Liver (tissue), 9 donors: ENCODE data around the gene NRG2. TPM values are rescaled to one million over a fixed set of nuclear protein-coding genes. Genes with fewer than 3 reads are reported as not detected.

Source experiments
- DNase-seq: peaks from one replicate; pipeline ENCODE4 v3.0.0-alpha.2; 2017; ENCODE audit warnings: low spot score
- H3K27ac ChIP-seq, 2 donors: one replicate each; pipeline ENCODE4 v1.7.0; 2013; ENCODE audit warnings: inconsistent platforms in 2 of 2, low read length in 2 of 2, control low read depth in 1 of 2, low read depth in 1 of 2, mild to moderate bottlenecking in 1 of 2
- H3K27me3 ChIP-seq, 4 donors: one replicate each; pipeline versions ENCODE4 v1.6.1 to v1.7.0; 2013; ENCODE audit warnings: low read length in 3 of 4, inconsistent platforms in 1 of 4, mild to moderate bottlenecking in 1 of 4, moderate library complexity in 1 of 4; ENCODE audit not compliant: control insufficient read depth in 4 of 4, insufficient read depth in 4 of 4
- H3K36me3 ChIP-seq, 4 donors: one replicate each; pipeline versions ENCODE4 v1.6.1 to v1.7.0; 2013; ENCODE audit warnings: low read length in 3 of 4, mild to moderate bottlenecking in 3 of 4, low read depth in 1 of 4, moderate library complexity in 1 of 4; ENCODE audit not compliant: control insufficient read depth in 4 of 4, insufficient read depth in 3 of 4
- H3K4me1 ChIP-seq, 4 donors: one replicate each; pipeline versions ENCODE4 v1.6.1 to v1.7.0; 2013; ENCODE audit warnings: low read length in 3 of 4, mild to moderate bottlenecking in 3 of 4, moderate library complexity in 1 of 4; ENCODE audit not compliant: control insufficient read depth in 4 of 4, insufficient read depth in 4 of 4
- H3K4me3 ChIP-seq, 3 donors: one replicate each; pipeline versions ENCODE4 v1.6.1 to v1.7.0; 2013; ENCODE audit warnings: low read length in 3 of 3, control low read depth in 1 of 3, low read depth in 1 of 3, mild to moderate bottlenecking in 1 of 3
- H3K9ac ChIP-seq, 2 donors: one replicate each; pipeline ENCODE4 v1.7.0; 2013; ENCODE audit warnings: low read length in 2 of 2, mild to moderate bottlenecking in 2 of 2, moderate library complexity in 2 of 2, control low read depth in 1 of 2, low read depth in 1 of 2
- H3K9me3 ChIP-seq, 4 donors: one replicate each; pipeline versions ENCODE4 v1.6.1 to v1.7.0; 2013; ENCODE audit warnings: low read length in 3 of 4; ENCODE audit not compliant: control insufficient read depth in 4 of 4
- FOXA2 ChIP-seq: IDR thresholded peaks from 2 replicates; pipeline ENCODE4 v1.6.1; 2016; ENCODE audit warnings: antibody characterized with exemption
- GABPA ChIP-seq, 2 donors: IDR thresholded peaks in 1 of 2; conservative IDR thresholded peaks in 1 of 2; 2 replicates each; pipeline ENCODE4 v1.6.1; 2016; ENCODE audit warnings: antibody characterized with exemption in 2 of 2, mild to moderate bottlenecking in 1 of 2, moderate library complexity in 1 of 2
- HNF4A ChIP-seq, 2 donors: conservative IDR thresholded peaks; 2 replicates each; pipeline ENCODE4 v1.6.1; 2016; ENCODE audit warnings: antibody characterized with exemption in 2 of 2, mild to moderate bottlenecking in 2 of 2
- HNF4G ChIP-seq: IDR thresholded peaks from 2 replicates; pipeline ENCODE4 v1.6.1; 2016; ENCODE audit warnings: antibody characterized with exemption
- JUND ChIP-seq, 2 donors: IDR thresholded peaks; 2 replicates each; pipeline ENCODE4 v1.6.1; 2016; ENCODE audit warnings: antibody characterized with exemption in 2 of 2
- NR2F2 ChIP-seq: IDR thresholded peaks from 2 replicates; pipeline ENCODE4 v1.6.1; 2016; ENCODE audit warnings: antibody characterized with exemption
- RAD21 ChIP-seq, 2 donors: IDR thresholded peaks; 2 replicates each; pipeline ENCODE4 v1.6.1; 2016; ENCODE audit warnings: antibody characterized with exemption in 2 of 2, mild to moderate bottlenecking in 2 of 2
- RXRA ChIP-seq, 2 donors: IDR thresholded peaks; 2 replicates each; pipeline ENCODE4 v1.6.1; 2017 to 2018; ENCODE audit warnings: antibody characterized with exemption in 2 of 2, mild to moderate bottlenecking in 1 of 2
- SP1 ChIP-seq: IDR thresholded peaks from 2 replicates; pipeline ENCODE4 v1.6.1; 2018; ENCODE audit warnings: antibody characterized with exemption, mild to moderate bottlenecking
- TAF1 ChIP-seq: conservative IDR thresholded peaks from 2 replicates; pipeline ENCODE4 v1.6.1; 2016; ENCODE audit warnings: antibody characterized with exemption, mild to moderate bottlenecking
- YY1 ChIP-seq: IDR thresholded peaks from 2 replicates; pipeline ENCODE4 v1.6.1; 2016; ENCODE audit warnings: antibody characterized with exemption, mild to moderate bottlenecking
- whole genome bisulfite sequencing: extraction: QIAGEN DNeasy Blood & Tissue Kit; methylation state at CpG from one replicate; pipeline ENCODE4 v1.1.7; 2013; 5-methylcytosine and 5-hydroxymethylcytosine counted together
- polyA plus RNA-seq, 2 donors: library from polyadenylated mRNA; stranded (reverse) in 1 of 2; unstranded in 1 of 2; fragments of 200-250 nt in 1 of 2; fragments of >200 nt in 1 of 2; fragmentation: Nextera tagmentation in 1 of 2; extraction: Ambion mirVana in 1 of 2; gene quantifications; one replicate each; pipeline versions ENCODE4 v1.2.1 to v1.2.3, GENCODE V29; 2013 to 2015
- total RNA-seq, 2 donors: library from RNA; depleted of rRNA; stranded (reverse); fragments of >200 nt; gene quantifications; one replicate each; pipeline ENCODE4 v1.2.3, GENCODE V29; 2014
- TF ChIP-seq, protein P1 (sequence below): IDR thresholded peaks from 2 replicates; pipeline ENCODE4 v1.6.1; 2016; ENCODE audit warnings: antibody characterized with exemption, mild to moderate bottlenecking
- TF ChIP-seq, protein P2 (sequence below): IDR thresholded peaks from 2 replicates; pipeline ENCODE4 v1.6.1; 2016; ENCODE audit warnings: antibody characterized with exemption
- TF ChIP-seq, protein P3 (sequence below): IDR thresholded peaks from 2 replicates; pipeline ENCODE4 v1.6.1; 2016; ENCODE audit warnings: antibody characterized with exemption
- TF ChIP-seq, protein P4 (sequence below): IDR thresholded peaks from 2 replicates; pipeline ENCODE4 v1.6.1; 2016; ENCODE audit warnings: antibody characterized with exemption
- TF ChIP-seq, protein P5 (sequence below): fragments of 150-350 bp; IDR thresholded peaks from 2 replicates; pipeline ENCODE4 v1.5.1; 2017; ENCODE audit warnings: improper control_type of control experiment, low read depth, low read length; ENCODE audit not compliant: missing input control
- donor health status: healthy.
- donor health status: healthy.
- donor health status: healthy.
- donor health status: healthy.
- donor health status: healthy.

The NRG2 gene
- total and polyA plus RNA-seq, 4 donors, result 0.07 to 0.08 TPM; not detected in 2

DNA sequence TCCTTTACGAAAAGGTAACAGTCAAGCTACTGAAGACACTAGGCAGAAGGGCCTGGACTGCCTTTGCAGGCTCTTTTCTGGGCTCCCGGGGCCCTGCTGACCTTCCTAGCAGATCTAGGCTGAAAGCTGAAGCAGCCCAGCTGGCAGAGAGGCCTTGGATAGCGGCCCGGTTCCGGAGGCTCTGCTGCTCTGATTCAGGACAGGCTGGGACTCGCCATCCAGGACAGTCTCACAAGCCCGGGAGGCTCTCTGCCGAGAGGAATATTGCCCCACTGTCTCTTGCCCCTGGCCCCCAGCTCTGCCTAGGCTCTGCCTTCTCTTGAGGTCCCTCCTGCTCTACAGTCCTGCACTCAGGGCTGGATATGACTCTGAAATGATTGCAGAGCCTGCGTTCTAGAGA, 179.7 kb downstream of the NRG2 start:
- Histone ChIP-seq H3K9me3 (no peaks in the 10 kb centered on the region), H3K36me3 (no peaks in the 10 kb centered on the region), H3K9ac (no peak overlapping the region), H3K4me3 (no peak overlapping the region), H3K27ac (no peak overlapping the region), H3K4me1 (peaks cover 0 to 11% (median 5%) of the 10 kb centered on the region in 4 donors), H3K27me3 (no peaks in the 10 kb centered on the region)
- DNase-seq, result no peak
- WGBS, result 70% methylated on average over 9 of the region's 9 CpGs
- TF ChIP-seq GABPA (IDR thresholded peaks at IDR 0.05 in 1 of 2, conservative IDR thresholded peaks at IDR 0.05 in 1 of 2) (no peak), NR2F2 (peak; percentile 17)

DNA sequence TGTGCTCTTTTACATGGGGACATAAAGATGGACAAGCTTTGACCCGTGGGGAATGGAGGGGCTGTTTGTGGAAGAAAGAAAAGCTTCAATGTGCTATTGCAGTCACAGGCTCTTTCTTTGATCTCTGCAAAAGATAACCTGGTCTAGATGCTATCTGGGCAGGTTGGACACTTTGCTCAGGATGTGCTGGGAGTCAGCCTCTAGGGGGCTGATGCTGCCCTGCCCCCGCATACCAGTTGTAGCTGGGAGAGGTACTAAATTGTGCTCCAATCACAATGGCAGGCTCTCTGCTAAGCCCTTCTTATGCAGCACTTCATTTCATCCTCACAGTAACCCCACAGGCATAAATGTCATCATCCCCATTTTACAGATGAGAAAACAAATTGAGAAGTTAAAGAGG, 180.3 kb downstream of the NRG2 start:
- Histone ChIP-seq H3K27ac (no peak overlapping the region), H3K4me1 (peaks cover 0 to 11% (median 5%) of the 10 kb centered on the region in 4 donors), H3K27me3 (no peaks in the 10 kb centered on the region), H3K4me3 (no peak overlapping the region), H3K9me3 (no peaks in the 10 kb centered on the region), H3K36me3 (no peaks in the 10 kb centered on the region), H3K9ac (no peak overlapping the region)
- 83% methylated on average over 2 of the region's 2 CpGs for WGBS
- no peak for DNase-seq
- TF ChIP-seq, protein P1, sequence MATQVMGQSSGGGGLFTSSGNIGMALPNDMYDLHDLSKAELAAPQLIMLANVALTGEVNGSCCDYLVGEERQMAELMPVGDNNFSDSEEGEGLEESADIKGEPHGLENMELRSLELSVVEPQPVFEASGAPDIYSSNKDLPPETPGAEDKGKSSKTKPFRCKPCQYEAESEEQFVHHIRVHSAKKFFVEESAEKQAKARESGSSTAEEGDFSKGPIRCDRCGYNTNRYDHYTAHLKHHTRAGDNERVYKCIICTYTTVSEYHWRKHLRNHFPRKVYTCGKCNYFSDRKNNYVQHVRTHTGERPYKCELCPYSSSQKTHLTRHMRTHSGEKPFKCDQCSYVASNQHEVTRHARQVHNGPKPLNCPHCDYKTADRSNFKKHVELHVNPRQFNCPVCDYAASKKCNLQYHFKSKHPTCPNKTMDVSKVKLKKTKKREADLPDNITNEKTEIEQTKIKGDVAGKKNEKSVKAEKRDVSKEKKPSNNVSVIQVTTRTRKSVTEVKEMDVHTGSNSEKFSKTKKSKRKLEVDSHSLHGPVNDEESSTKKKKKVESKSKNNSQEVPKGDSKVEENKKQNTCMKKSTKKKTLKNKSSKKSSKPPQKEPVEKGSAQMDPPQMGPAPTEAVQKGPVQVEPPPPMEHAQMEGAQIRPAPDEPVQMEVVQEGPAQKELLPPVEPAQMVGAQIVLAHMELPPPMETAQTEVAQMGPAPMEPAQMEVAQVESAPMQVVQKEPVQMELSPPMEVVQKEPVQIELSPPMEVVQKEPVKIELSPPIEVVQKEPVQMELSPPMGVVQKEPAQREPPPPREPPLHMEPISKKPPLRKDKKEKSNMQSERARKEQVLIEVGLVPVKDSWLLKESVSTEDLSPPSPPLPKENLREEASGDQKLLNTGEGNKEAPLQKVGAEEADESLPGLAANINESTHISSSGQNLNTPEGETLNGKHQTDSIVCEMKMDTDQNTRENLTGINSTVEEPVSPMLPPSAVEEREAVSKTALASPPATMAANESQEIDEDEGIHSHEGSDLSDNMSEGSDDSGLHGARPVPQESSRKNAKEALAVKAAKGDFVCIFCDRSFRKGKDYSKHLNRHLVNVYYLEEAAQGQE, result no peak
- TF ChIP-seq JUND (IDR thresholded peaks at IDR 0.05) (no peak), NR2F2 (no peak), RXRA (IDR thresholded peaks at IDR 0.05) (no peak), HNF4G (no peak), YY1 (no peak)
- TF ChIP-seq, protein P2, sequence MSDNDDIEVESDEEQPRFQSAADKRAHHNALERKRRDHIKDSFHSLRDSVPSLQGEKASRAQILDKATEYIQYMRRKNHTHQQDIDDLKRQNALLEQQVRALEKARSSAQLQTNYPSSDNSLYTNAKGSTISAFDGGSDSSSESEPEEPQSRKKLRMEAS, result no peak

DNA sequence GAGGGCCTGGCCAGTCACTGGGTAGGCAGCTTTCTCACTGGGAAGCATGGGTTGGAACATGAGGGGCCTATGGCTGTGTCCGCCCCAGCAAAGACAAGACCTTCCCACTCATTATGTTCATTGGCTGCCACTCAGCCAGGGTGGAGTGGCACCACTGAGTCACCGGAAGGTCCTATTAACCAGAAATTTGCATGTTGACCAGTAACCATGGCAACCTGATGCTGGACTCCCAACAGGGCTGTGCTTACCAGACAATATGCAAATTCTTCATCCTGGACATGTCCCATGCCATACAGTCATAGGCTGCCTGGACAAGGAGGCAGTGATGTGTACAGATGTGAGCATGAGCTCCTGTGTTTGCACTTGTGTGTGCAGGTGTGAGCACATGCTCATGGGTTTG, 180.8 kb downstream of the NRG2 start:
- Histone ChIP-seq H3K9me3 (no peaks in the 10 kb centered on the region), H3K4me3 (no peak overlapping the region), H3K36me3 (no peaks in the 10 kb centered on the region), H3K27ac (no peak overlapping the region), H3K4me1 (peaks cover 0 to 11% (median 5%) of the 10 kb centered on the region in 4 donors), H3K9ac (no peak overlapping the region), H3K27me3 (no peaks in the 10 kb centered on the region)
- no peak for DNase-seq
- 96% methylated on average over 2 of the region's 2 CpGs for WGBS
- TF ChIP-seq, protein P1, result no peak
- TF ChIP-seq, protein P3, sequence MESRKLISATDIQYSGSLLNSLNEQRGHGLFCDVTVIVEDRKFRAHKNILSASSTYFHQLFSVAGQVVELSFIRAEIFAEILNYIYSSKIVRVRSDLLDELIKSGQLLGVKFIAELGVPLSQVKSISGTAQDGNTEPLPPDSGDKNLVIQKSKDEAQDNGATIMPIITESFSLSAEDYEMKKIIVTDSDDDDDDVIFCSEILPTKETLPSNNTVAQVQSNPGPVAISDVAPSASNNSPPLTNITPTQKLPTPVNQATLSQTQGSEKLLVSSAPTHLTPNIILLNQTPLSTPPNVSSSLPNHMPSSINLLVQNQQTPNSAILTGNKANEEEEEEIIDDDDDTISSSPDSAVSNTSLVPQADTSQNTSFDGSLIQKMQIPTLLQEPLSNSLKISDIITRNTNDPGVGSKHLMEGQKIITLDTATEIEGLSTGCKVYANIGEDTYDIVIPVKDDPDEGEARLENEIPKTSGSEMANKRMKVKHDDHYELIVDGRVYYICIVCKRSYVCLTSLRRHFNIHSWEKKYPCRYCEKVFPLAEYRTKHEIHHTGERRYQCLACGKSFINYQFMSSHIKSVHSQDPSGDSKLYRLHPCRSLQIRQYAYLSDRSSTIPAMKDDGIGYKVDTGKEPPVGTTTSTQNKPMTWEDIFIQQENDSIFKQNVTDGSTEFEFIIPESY, result no peak
- no peak for TF ChIP-seq RAD21 (IDR thresholded peaks at IDR 0.05)
- TF ChIP-seq, protein P2, result no peak
- no peak for TF ChIP-seq RXRA (IDR thresholded peaks at IDR 0.05)
- no peak for TF ChIP-seq GABPA (IDR thresholded peaks at IDR 0.05 in 1 of 2, conservative IDR thresholded peaks at IDR 0.05 in 1 of 2)
- TF ChIP-seq, protein P4, sequence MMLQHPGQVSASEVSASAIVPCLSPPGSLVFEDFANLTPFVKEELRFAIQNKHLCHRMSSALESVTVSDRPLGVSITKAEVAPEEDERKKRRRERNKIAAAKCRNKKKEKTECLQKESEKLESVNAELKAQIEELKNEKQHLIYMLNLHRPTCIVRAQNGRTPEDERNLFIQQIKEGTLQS, result no peak
- no peak for TF ChIP-seq NR2F2
- TF ChIP-seq, protein P5, sequence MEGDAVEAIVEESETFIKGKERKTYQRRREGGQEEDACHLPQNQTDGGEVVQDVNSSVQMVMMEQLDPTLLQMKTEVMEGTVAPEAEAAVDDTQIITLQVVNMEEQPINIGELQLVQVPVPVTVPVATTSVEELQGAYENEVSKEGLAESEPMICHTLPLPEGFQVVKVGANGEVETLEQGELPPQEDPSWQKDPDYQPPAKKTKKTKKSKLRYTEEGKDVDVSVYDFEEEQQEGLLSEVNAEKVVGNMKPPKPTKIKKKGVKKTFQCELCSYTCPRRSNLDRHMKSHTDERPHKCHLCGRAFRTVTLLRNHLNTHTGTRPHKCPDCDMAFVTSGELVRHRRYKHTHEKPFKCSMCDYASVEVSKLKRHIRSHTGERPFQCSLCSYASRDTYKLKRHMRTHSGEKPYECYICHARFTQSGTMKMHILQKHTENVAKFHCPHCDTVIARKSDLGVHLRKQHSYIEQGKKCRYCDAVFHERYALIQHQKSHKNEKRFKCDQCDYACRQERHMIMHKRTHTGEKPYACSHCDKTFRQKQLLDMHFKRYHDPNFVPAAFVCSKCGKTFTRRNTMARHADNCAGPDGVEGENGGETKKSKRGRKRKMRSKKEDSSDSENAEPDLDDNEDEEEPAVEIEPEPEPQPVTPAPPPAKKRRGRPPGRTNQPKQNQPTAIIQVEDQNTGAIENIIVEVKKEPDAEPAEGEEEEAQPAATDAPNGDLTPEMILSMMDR, result no peak
- TF ChIP-seq HNF4A (conservative IDR thresholded peaks at IDR 0.05), result no peak
- TF ChIP-seq HNF4G, result no peak
- TF ChIP-seq SP1, result no peak
- no peak for TF ChIP-seq JUND (IDR thresholded peaks at IDR 0.05)
- no peak for TF ChIP-seq TAF1
- TF ChIP-seq FOXA2, result no peak
